GM23338 (cell line): ENCODE results near the gene CFAP97D2.
A peak's percentile ranks its signal among the peaks of the same experiment; 100 is the strongest.

Experiments used
- EZH2 ChIP-seq: fragments of 200-600 bp; sonication (generic); IDR thresholded peaks from one replicate; pipeline ENCODE4 v1.8.0; 2017; ENCODE audit warnings: antibody characterized with exemption, mild to moderate bottlenecking, low read depth; ENCODE audit not compliant: unreplicated experiment
- POLR2AphosphoS5 ChIP-seq: IDR thresholded peaks from 2 replicates; pipeline ENCODE4 v1.6.1; 2016; ENCODE audit warnings: antibody characterized with exemption, low read depth
- TF ChIP-seq, protein P1 (sequence below), 2 experiments: fragments of 200-600 bp in 1 of 2; sonication (generic) in 1 of 2; conservative IDR thresholded peaks; 2 replicates each; pipeline versions ENCODE4 v1.5.1 to v1.6.1; 2016 to 2017; ENCODE audit warnings: antibody characterized with exemption in 2 of 2, low read depth in 2 of 2, mild to moderate bottlenecking in 2 of 2, moderate library complexity in 1 of 2

DNA sequence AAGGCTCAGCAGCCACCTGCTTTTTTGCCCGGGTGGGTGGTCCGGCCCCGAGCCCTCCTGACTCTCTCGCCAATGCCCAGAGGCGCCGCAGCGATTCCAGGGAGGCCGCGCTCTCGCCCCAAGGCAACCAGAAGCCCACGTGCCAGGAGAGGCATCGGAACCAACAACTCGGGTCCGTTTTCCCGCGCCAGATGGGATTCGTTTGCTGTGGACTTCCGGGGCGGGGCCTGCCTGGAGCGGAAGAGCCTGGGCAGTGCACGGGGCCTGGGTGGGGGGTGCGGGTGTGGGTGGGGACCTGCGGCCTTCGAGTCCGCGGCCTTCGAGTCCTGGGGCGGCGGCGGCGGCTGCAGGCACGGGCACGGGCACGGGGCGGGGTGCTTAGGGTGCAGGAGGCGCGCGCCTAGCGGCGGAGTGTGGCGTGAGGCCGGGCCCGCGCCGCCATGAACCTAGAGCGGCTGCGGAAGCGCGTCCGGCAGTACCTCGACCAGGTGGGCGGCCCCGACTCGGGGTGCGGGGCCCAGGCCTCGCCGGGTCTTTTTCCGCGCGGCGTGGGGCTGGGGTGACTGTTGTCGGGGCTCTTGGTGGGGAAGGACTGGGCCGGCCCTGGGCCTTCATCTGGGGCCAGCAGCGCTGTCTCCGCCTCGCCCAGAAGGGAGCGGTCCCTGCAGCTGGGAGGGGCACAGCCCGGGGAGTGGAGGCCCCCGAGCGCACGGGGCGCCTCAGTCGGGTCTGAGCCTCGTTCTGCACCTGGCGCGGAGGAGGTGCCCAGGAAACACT, 55.8 kb downstream of the CFAP97D2 start, which contains the start of gene CDC16:
- TF ChIP-seq EZH2 (no peak), POLR2AphosphoS5 (peak; percentile 68)
- TF ChIP-seq, protein P1, sequence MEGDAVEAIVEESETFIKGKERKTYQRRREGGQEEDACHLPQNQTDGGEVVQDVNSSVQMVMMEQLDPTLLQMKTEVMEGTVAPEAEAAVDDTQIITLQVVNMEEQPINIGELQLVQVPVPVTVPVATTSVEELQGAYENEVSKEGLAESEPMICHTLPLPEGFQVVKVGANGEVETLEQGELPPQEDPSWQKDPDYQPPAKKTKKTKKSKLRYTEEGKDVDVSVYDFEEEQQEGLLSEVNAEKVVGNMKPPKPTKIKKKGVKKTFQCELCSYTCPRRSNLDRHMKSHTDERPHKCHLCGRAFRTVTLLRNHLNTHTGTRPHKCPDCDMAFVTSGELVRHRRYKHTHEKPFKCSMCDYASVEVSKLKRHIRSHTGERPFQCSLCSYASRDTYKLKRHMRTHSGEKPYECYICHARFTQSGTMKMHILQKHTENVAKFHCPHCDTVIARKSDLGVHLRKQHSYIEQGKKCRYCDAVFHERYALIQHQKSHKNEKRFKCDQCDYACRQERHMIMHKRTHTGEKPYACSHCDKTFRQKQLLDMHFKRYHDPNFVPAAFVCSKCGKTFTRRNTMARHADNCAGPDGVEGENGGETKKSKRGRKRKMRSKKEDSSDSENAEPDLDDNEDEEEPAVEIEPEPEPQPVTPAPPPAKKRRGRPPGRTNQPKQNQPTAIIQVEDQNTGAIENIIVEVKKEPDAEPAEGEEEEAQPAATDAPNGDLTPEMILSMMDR (conservative IDR thresholded peaks at IDR 0.05; ENCODE audit: low read depth in 2 of 2), result no peak
